ENCODE results near the gene ABCG4.

DNA sequence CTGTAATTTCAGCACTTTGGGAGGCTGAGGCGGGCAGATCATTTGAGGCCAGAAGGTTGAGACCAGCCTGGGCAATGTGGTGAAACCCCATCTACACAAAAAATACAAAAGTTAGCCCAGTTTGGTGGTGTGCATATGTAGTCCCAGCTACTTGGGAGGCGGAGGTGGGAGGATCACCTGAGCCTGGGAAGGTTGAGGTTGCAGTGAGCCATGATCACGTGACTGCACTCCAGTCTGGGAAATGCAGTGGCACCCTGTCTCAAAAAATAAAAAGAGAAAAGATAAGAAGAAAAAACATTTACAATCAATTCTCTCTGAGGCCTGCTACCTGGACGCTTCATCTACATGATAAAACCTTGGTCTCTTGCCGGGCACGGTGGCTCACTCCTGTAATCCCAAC lies 50.1 kb downstream of the ABCG4 start:
- TF ChIP-seq, protein P1, sequence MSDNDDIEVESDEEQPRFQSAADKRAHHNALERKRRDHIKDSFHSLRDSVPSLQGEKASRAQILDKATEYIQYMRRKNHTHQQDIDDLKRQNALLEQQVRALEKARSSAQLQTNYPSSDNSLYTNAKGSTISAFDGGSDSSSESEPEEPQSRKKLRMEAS (IDR thresholded peaks at IDR 0.05), result no peak
- TF ChIP-seq, protein P2, sequence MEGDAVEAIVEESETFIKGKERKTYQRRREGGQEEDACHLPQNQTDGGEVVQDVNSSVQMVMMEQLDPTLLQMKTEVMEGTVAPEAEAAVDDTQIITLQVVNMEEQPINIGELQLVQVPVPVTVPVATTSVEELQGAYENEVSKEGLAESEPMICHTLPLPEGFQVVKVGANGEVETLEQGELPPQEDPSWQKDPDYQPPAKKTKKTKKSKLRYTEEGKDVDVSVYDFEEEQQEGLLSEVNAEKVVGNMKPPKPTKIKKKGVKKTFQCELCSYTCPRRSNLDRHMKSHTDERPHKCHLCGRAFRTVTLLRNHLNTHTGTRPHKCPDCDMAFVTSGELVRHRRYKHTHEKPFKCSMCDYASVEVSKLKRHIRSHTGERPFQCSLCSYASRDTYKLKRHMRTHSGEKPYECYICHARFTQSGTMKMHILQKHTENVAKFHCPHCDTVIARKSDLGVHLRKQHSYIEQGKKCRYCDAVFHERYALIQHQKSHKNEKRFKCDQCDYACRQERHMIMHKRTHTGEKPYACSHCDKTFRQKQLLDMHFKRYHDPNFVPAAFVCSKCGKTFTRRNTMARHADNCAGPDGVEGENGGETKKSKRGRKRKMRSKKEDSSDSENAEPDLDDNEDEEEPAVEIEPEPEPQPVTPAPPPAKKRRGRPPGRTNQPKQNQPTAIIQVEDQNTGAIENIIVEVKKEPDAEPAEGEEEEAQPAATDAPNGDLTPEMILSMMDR (IDR thresholded peaks at IDR 0.05; ENCODE audit: low read depth, low read length, missing input control), result no peak
- TF ChIP-seq TAF1 (conservative IDR thresholded peaks at IDR 0.05), result no peak
- TF ChIP-seq EGR1 (IDR thresholded peaks at IDR 0.05; ENCODE audit: low read depth in 2 of 2), result no peak
- TF ChIP-seq, protein P3, sequence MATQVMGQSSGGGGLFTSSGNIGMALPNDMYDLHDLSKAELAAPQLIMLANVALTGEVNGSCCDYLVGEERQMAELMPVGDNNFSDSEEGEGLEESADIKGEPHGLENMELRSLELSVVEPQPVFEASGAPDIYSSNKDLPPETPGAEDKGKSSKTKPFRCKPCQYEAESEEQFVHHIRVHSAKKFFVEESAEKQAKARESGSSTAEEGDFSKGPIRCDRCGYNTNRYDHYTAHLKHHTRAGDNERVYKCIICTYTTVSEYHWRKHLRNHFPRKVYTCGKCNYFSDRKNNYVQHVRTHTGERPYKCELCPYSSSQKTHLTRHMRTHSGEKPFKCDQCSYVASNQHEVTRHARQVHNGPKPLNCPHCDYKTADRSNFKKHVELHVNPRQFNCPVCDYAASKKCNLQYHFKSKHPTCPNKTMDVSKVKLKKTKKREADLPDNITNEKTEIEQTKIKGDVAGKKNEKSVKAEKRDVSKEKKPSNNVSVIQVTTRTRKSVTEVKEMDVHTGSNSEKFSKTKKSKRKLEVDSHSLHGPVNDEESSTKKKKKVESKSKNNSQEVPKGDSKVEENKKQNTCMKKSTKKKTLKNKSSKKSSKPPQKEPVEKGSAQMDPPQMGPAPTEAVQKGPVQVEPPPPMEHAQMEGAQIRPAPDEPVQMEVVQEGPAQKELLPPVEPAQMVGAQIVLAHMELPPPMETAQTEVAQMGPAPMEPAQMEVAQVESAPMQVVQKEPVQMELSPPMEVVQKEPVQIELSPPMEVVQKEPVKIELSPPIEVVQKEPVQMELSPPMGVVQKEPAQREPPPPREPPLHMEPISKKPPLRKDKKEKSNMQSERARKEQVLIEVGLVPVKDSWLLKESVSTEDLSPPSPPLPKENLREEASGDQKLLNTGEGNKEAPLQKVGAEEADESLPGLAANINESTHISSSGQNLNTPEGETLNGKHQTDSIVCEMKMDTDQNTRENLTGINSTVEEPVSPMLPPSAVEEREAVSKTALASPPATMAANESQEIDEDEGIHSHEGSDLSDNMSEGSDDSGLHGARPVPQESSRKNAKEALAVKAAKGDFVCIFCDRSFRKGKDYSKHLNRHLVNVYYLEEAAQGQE (IDR thresholded peaks at IDR 0.05), result no peak
- TF ChIP-seq FOXA2 (IDR thresholded peaks at IDR 0.05), result no peak
- no peak for TF ChIP-seq RXRA (IDR thresholded peaks at IDR 0.05)
